GM12865 (cell line): ENCODE measurements around the gene PFN1.
"Not testable (repeated sequence)": the region's sequence is repeated elsewhere in the genome, so short reads cannot be mapped to it uniquely, and the experiment has no call there.

Source experiments
- DNase-seq: peaks from one replicate; pipeline ENCODE4 v3.0.0; 2010; ENCODE audit warnings: low read depth
- H3K4me3 ChIP-seq: 2 replicates; pipeline ENCODE4 v1.5.1; 2011; ENCODE audit warnings: mild to moderate bottlenecking, low read depth, low read length, control low read depth
- CTCF ChIP-seq: IDR thresholded peaks from 2 replicates; pipeline ENCODE4 v1.5.1; 2011; ENCODE audit warnings: low read length, control low read depth, low read depth, inconsistent platforms; ENCODE audit not compliant: insufficient read depth; ENCODE audit errors: missing control alignments

PFN1 gene

GRCh38 chr17:4928881-4929280 lies 19.4 kb downstream of the PFN1 start:
- H3K4me3 ChIP-seq, result no peak overlapping the region
- no peak for TF ChIP-seq CTCF
- DNase-seq, result no peak

GRCh38 chr17:4926577-4927335 lies 21.6 kb downstream of the PFN1 start:
- H3K4me3 ChIP-seq, DNase-seq: not testable (repeated sequence)

GRCh38 chr17:4921320-4921719 lies 27.0 kb downstream of the PFN1 start:
- DNase-seq, result no peak

DNA sequence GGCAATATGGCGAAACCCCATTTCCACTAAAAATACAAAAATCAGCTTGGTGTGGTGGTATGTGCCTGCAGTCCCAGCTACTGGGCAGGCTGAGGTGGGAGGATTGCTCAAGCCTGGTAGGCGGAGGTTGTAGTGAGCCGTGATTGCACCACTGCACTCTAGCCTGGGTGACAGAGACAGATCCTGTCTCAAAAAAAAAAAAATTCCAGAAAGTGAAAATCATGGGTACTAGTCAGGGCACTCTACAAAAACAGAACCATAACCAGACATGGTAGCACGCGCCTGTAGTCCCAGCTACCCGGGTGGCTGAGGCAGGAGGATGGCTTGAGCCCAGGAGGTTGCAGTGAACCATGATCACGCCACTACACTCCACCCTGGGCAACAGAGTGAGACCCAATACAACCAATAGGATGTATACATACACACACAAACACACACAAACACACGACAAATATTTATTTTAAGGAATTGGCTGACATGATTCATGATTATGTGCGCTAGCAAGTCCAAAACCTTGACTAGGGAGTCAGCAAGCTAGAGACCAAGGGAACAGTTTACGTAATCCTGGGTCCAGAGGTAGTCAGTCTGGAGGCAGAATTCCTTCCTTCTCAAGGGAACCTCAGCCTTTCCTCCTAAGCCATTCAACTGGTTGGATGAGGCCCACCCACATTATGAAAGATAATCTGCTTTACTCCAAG lies 27.8 kb downstream of the PFN1 start:
- no peak for DNase-seq
- no peak overlapping the region for H3K4me3 ChIP-seq
- TF ChIP-seq CTCF, result no peak

More at GRCh38 chr17:4921320-4921719, 27.0 kb downstream of the PFN1 start:
- TF ChIP-seq CTCF, result no peak
- H3K4me3 ChIP-seq, result no peak overlapping the region

DNA sequence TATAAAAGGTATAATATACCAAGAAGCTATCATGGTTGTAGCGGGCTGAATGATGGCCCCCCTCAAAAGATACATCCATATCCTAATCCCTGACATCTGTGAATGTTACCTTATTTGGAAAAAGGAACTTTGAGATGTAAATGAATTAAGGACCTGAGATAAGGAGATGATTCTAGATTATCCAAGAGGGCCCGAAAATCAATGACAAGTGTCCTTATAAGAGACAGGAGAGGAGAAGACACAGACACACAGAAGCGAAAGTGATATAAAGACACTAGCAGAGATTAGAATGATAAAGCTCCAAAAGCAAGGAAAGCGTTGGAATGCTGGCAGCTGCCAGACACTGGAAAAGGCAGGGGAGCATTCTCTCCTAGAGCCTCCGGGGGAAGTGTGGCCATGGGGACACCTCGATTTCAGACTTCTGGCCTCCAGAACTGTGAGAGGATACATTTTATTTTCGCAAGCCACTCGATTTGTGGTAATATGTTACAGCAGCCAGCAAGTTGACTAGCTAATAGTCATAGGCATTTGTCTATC lies 28.8 kb downstream of the PFN1 start:
- no peak for TF ChIP-seq CTCF
- H3K4me3 ChIP-seq, result no peak overlapping the region
- no peak for DNase-seq

GRCh38 chr17:4914551-4914950 lies 33.8 kb downstream of the PFN1 start:
- DNase-seq, H3K4me3 ChIP-seq: not testable (repeated sequence)

DNA sequence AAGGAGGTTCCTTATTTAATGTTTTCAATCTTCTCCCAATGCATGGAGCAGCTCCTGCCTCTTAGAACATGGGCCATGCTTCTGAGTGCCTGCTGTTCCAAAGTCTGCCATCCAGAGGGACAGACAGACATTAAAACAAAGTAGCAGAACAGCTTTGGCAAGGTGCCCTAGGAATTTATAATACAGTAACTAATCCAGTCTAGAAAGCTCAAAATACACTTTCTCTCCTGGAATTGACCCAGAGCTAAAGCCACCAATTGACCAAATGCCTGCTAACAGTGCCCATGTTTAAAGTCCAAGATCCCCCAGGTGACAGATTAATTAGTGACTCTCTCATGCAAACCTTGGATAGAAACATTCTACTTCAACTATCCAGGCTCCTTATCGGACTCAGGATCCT lies 34.3 kb downstream of the PFN1 start:
- H3K4me3 ChIP-seq, result no peak overlapping the region
- no peak for DNase-seq

More for the DNA sequence above, 34.3 kb downstream of the PFN1 start:
- no peak for TF ChIP-seq CTCF
